Bronchial epithelial cell (primary cell): ENCODE results near the gene MAB21L1. TPM values are rescaled to one million over a fixed set of nuclear protein-coding genes. Genes with fewer than 3 reads are reported as not detected.

Source experiments
- DNase-seq: peaks from one replicate; pipeline ENCODE4 v3.0.0-alpha.2; 2010; ENCODE audit warnings: low read depth
- FAIRE-seq: peaks from 2 replicates; lab custom pipeline; 2011; peaks lifted over from hg19 to GRCh38; lab: Jason Lieb, UNC
- H3K27me3 ChIP-seq: 2 replicates; pipeline ENCODE4 v1.5.1; 2011; ENCODE audit warnings: low read length; ENCODE audit not compliant: control insufficient read depth, insufficient read depth
- H3K36me3 ChIP-seq: 2 replicates; pipeline ENCODE4 v1.5.1; 2011; ENCODE audit warnings: low read length; ENCODE audit not compliant: control insufficient read depth, insufficient read depth
- H3K4me3 ChIP-seq: 2 replicates; pipeline ENCODE4 v1.5.1; 2011; ENCODE audit warnings: mild to moderate bottlenecking, low read depth, low read length, control low read depth
- CTCF ChIP-seq: IDR thresholded peaks from 2 replicates; pipeline ENCODE4 v1.5.1; 2011; ENCODE audit warnings: mild to moderate bottlenecking, moderate library complexity, low read length, control low read depth, inconsistent platforms; ENCODE audit not compliant: insufficient read depth, severe bottlenecking
- total RNA-seq: library from RNA; depleted of rRNA; stranded (reverse); fragments of >200 nt; gene quantifications from 2 replicates; pipeline ENCODE4 v1.2.1, GENCODE V29; 2014

The MAB21L1 gene
- total RNA-seq, 1 donor from 2014 or later, result not detected

- Histone ChIP-seq H3K4me3 (no peak overlapping the region), H3K36me3 (no peaks in the 10 kb centered on the region), H3K27me3 (no peaks in the 10 kb centered on the region)
- no peak for TF ChIP-seq CTCF
- FAIRE-seq (no peak), DNase-seq (no peak)
Measured at GRCh38 chr13:35448465-35448864, 28.0 kb downstream of the MAB21L1 start.
